Hematopoietic multipotent progenitor cell treated with erythropoietin and hydrocortisone succinate and interleukin-3 and kit ligand, for 4 days (in vitro differentiated cells): Measurements from ENCODE around the gene ATF3.
A peak's percentile ranks its signal among the peaks of the same experiment; 100 is the strongest.
"Not testable (repeated sequence)": the region's sequence is repeated elsewhere in the genome, so short reads cannot be mapped to it uniquely, and the experiment has no call there.

Source experiments
- DNase-seq: peaks from one replicate; pipeline ENCODE4 v3.0.0-alpha.2; 2015

ATF3 gene

DNA sequence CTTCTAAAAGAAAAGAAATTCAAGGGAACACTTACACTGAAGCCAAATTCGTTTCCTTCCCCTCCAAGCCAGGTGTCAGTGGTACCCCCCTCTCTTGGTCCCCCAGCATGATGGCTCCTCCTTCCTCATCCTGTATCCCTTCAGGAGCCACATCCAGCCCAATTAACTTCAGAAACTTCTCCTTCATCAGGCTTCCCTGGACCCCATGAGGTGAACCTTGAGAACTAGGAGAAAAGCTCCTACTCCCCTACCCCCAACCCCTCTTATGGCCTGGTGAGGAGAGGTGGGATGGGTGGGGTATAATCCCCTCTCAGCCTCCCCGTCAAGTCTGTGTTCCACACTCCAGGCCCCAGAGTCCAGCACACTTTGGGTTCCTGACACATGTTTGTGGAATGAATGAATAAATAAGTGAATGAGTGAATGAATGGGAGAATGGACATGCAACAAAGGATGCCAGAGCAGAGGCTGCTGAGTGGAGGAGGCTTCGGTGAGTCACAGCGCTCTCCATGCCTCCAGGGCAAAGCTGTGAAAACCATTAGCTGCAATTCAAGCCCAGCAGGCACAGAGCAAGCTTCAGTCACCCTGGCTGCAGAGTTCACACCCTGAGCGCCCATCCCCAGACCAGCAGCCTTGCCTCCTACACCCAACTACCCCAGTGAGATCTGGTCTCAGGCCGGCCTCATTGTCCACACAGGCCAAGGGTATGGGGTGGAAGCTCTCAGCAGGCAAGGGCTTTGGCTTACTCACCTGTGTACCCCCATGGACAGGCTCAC, 47.3 kb downstream of the ATF3 start:
- no peak for DNase-seq

DNA sequence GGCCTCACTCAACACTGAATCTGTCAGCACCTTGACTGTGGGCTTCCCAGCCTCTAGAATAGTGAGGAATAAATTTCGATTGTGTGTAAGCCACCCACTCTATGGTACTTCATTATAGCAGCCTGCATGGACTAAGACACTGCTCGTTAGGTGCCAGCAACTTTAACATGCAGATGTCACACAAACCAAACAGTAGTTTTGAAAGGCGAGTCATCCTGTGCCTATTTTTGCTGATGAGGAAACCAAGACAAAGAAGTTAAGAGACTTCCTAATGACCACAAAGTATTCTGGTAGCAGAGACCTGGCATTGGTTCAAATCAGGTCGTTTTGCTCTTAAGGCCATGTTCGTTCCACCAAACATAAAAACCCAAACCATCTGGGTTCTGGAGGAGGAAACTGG, 48.2 kb downstream of the ATF3 start:
- no peak for DNase-seq

DNA sequence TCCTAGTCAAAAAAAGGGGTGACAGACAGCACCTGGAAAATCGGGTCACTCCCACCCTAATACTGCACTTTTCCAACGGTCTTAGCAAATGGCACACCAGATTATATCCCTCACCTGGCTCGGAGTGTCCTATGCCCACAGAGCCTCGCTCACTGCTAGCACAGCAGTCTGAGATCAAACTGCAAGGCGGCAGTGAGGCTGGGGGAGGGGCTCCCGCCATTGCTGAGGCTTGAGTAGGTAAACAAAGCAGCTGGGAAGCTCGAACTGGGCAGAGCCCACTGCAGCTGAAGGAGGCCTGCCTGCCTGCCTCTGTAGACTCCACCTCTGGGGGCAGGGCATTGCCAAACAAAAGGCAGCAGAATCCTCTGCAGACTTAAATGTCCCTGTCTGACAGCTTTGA, 49.7 kb downstream of the ATF3 start:
- DNase-seq: not testable (repeated sequence)

DNA sequence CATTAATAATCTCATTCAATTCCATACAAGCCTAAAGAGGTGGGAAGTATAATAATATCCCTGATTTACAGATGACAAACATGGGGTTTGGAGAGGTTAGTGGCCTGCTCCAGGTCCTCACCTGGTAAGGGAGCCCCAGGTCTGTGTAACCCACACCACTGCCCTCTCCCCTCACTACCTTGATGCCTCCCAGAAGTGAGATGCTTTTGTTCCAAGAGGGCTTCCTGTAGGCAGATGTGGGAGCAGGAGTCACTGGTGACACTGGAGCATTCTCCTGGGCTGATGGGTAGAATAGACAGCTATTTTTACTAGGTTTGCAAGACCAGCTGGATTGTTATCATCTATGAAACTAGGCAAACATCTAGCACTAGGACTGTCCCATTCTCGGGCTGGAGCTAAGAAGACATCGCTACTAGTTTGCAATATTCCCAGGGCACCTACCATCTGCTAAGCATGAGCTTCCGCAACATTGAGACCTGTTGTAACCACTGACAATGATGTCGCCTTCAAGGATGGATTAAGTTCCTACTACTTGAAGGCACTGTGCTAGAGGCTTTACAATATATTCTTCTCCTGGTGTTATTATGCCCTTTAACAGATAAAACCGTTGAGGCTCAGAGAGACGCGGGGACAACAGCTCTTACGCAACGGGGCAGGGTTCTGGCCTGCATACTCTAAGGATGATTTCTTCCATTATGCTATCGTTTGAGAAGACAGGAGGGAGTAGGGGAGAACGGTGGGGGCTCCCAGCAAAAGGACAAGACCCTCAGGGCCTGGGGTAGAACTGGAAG, 56.0 kb downstream of the ATF3 start:
- DNase-seq: no peak

DNA sequence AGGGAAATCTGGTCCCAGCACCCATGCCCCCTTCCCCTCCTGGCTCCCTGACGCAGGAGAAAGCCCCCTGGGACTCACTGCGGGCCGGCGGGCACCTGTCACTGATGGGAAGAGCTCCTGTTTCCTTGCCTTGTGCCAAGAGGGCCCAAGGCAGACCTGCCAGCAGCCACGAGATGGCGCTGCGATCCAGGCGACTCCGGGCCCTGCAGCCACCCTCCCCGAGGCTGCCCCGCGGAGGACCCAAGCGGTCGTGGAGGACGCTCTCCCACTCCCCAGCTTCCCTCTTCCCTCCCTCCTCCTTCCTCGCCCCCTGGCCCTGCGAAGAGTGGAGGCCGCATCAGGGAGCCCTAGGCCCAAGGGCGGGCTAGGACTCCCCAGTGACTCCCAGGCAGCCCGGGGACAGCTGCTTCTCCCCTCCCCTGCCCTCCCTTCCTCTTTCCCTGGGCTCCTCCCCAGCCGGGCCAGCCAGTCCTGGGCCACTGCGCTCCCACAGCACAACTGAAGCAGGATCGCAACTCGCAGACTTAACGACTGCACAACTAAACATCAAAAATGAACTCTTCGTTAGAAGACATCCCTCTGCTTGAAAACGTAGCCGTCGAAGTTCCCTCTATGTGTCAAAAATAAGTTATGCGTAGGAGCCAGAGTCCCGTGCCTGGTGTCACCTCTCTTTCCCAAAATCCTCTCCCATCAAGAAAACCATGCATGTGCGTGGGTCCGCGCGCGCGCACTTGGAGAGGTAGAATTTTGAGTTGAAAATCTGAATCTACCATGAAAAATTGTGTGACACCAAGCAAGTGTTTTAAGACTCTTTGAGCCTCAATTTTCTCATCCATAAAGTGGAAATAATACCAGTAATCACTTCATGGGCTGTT, 56.9 kb downstream of the ATF3 start:
- DNase-seq: peak; percentile 85

DNA sequence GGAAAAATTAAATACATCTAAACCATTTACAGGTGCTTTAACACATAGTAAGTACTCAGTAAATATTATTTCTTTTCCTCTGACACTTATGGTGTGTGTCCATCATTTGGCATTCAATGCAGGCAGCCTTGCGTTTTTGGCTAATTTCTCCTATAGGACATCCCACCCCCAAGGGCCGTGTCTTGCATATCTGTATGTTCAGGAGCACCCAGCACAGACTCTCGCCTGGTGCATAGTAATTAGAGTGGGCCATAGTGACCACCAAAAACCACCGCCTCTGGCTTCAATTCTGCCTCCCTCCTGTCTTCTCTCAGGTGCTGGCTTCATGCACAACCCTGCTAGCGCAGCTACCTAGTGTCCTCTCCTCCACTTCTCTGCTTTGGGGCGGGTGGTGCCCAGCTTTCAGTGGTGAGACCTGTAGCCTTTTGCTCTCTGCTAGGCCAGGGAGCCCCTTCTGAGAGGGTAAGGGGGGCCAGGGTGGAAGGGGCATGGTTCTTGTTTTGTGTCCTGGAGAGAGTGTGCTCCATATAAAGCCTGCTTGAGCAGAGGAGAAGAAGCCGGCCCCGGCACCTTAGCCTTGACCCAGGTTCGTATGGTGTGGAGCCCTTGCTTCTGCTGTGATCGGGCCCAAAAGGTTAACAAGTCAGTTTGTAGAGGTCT, 57.7 kb downstream of the ATF3 start:
- no peak for DNase-seq

DNA sequence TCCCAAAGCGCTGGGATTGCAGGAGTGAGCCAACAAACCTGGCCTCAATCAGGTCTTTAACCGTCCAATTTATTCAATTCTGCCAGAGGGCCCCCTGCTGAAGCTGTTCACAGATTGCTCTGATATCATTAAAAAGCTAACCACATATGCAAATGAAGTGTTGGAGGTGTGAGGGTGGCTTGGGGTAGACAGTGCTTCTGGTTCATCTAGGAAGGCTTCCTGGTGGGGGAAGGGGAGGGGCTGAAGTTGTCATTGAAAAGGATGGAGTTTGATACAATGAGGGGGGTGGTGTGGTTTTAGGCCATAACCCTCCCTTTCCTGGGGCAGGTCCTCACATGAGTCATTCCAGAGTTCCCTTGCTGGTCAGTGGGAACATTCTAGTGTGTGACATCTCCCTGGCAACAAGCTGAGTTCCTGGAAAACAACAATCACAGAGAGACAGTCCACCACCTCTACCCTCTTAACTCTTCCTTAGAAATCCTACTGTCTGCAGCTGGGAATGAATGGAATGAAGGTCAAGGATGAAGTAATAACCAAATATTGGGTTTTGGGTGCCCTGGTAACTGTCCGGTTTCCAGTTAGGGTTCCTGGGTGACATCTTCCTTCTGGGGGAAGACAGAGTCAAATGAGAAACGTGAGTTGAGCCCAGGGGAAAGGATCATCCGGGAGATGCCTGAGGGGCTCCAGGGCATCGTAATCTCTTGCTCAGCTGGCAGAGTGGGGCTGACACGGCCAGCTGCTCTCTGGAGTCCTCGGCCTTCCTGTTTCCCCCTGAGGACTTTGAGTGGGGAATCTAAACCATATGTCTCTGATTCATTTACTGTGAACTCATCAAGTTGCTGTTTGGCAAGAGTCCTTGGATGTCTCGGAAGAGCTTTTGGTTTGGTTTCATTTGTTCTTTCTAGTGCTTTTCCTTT, 58.9 kb downstream of the ATF3 start:
- DNase-seq: no peak

DNA sequence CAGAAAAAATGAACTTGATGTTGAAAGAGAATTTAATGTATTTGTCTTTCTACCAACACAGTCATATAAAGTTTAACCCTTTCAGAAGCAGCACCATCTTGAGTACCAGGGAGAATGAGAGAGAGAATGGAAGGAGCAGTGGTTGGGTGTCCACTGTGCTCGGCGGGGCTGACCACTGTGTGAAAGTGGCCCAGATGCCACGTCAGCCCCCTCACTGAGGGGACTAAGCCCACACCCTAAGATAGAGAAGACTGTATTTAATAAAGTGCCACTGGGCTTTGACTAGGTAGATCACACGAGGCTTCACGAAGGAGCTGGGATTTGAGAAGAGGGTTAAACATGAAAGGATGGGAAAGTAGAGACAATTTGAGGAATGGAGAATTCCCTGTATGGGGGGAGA, 59.9 kb downstream of the ATF3 start:
- no peak for DNase-seq

DNA sequence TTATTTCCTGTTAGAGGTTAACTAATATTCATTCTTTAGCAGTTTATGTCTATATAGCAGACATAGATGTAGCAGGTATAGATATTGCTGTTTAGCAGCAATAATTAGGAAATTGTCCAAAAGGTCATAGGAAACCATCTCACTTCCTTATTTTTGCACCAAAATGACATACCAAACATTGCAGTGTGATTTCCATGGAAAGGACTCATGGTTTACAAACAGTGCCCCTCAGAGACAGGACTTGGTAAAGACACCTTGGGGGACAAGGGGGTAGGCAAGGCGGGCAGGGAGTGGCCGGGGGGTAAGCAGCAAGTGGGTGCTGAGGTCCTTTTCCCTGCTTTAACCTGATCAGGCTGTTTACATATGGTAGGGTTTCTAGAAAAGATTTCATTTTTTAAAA, 60.5 kb downstream of the ATF3 start:
- peak; percentile 72 for DNase-seq

DNA sequence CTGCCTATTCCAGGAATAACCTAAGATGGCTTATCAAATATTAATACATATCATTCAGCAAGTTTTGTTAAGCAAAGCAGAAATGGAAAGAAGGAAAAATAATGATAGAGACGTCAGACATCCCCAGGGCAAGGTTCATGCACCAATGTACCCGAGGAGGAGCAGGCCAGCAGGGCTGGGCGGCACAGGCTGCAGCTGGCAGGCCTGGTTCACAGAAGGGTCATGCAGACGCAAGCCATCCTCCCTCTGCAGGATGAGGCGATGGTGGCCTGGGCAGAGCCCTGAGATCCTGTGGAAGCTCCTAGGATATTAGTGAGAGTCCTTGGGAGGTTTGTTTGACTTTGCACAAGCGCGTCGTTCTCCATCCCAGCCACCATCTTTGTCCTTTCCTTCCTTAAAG, 61.0 kb downstream of the ATF3 start:
- DNase-seq: no peak

DNA sequence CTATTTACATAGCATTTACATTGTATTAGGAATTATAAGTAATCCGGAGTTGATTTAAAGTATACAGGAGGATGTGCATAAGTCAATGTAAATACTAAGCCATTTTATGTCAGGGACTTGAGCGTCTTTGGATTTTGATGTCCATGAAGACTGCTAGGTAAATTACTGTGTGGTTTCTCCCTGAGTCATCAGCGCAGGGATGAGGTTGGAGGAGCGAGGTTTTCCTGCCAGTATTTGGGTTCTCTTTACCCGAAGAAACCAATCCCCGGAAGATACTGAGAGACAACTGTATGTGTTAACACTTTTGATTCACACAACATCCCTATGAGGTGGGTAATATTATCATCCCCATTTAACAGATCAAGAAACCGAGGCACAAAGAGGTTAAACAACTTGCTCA, 61.7 kb downstream of the ATF3 start:
- DNase-seq: no peak
